ENCODE results near the gene DOCK3.

The DOCK3 gene

GRCh38 chr3:51333021-51333420 is 658.3 kb downstream of the DOCK3 start:
- Histone ChIP-seq H3K36me3 (replicated peaks; ENCODE audit: low read depth, low read length) (no peaks in the 10 kb centered on the region), H4K20me1 (ENCODE audit: insufficient read depth, low read length) (no peaks in the 10 kb centered on the region), H3K4me3 (ENCODE audit: low read length) (no peak overlapping the region), H3K9ac (ENCODE audit: low read length) (no peak overlapping the region), H3K9me3 (ENCODE audit: insufficient read depth, low read length) (no peaks in the 10 kb centered on the region), H3K27ac (ENCODE audit: low read length) (no peak overlapping the region), H3K4me2 (ENCODE audit: low read length) (no peak overlapping the region), H3K79me2 (ENCODE audit: low read length) (no peaks in the 10 kb centered on the region), H3K27me3 (ENCODE audit: low read depth, low read length) (no peaks in the 10 kb centered on the region), H3K4me1 (ENCODE audit: low read length) (no peaks in the 10 kb centered on the region), H2AFZ (ENCODE audit: low read depth, low read length) (no peak overlapping the region)
- TF ChIP-seq EZH2phosphoT487 (IDR thresholded peaks at IDR 0.05; ENCODE audit: low read depth) (no peak), CTCF (IDR thresholded peaks at IDR 0.05; ENCODE audit: low read depth, low read length) (no peak)

DNA sequence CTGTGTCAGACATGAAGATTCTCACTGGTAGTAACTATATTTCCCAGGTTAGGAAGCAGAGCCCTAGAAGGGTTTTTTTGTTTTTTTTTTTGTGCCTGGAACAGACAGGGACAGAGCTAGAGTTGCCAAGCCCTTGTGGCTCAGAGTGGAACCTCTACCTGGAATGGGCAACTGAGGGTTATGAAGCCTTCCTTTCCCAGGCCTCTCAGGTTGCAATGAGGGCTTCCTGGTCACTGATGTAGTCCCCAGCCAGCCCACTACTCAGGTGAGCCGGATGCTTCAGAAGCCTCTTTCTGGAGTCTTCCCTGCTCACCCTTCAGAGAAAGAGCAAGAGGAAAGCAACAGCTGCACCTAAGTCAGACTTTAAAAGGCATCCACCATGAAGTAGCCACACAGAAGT is 661.5 kb downstream of the DOCK3 start:
- Histone ChIP-seq H3K9ac (ENCODE audit: low read length) (no peak overlapping the region), H3K4me1 (ENCODE audit: low read length) (no peaks in the 10 kb centered on the region), H3K4me3 (ENCODE audit: low read length) (no peak overlapping the region), H3K79me2 (ENCODE audit: low read length) (no peaks in the 10 kb centered on the region), H2AFZ (ENCODE audit: low read depth, low read length) (no peak overlapping the region), H3K27me3 (ENCODE audit: low read depth, low read length) (no peaks in the 10 kb centered on the region), H3K4me2 (ENCODE audit: low read length) (no peak overlapping the region), H3K9me3 (ENCODE audit: insufficient read depth, low read length) (no peaks in the 10 kb centered on the region), H3K36me3 (replicated peaks; ENCODE audit: low read depth, low read length) (no peaks in the 10 kb centered on the region), H4K20me1 (ENCODE audit: insufficient read depth, low read length) (no peaks in the 10 kb centered on the region), H3K27ac (ENCODE audit: low read length) (no peak overlapping the region)
- no peak for TF ChIP-seq CTCF (IDR thresholded peaks at IDR 0.05; ENCODE audit: low read depth, low read length)

GRCh38 chr3:51337666-51338065 is 662.9 kb downstream of the DOCK3 start:
- Histone ChIP-seq H3K79me2 (ENCODE audit: low read length) (no peaks in the 10 kb centered on the region), H2AFZ (ENCODE audit: low read depth, low read length) (no peak overlapping the region), H3K27ac (ENCODE audit: low read length) (no peak overlapping the region), H3K9ac (ENCODE audit: low read length) (no peak overlapping the region), H3K36me3 (replicated peaks; ENCODE audit: low read depth, low read length) (no peaks in the 10 kb centered on the region), H3K27me3 (ENCODE audit: low read depth, low read length) (no peaks in the 10 kb centered on the region), H3K9me3 (ENCODE audit: insufficient read depth, low read length) (no peaks in the 10 kb centered on the region), H3K4me3 (ENCODE audit: low read length) (no peak overlapping the region), H3K4me2 (ENCODE audit: low read length) (no peak overlapping the region), H3K4me1 (ENCODE audit: low read length) (no peaks in the 10 kb centered on the region), H4K20me1 (ENCODE audit: insufficient read depth, low read length) (no peaks in the 10 kb centered on the region)
- no peak for TF ChIP-seq CTCF (IDR thresholded peaks at IDR 0.05; ENCODE audit: low read depth, low read length)
- TF ChIP-seq EZH2phosphoT487 (IDR thresholded peaks at IDR 0.05; ENCODE audit: low read depth): no peak

- no peaks in the 10 kb centered on the region for H3K36me3 ChIP-seq (replicated peaks; ENCODE audit: low read depth, low read length)
- no peak overlapping the region for H3K4me3 ChIP-seq (ENCODE audit: low read length)
- H3K27ac ChIP-seq (ENCODE audit: low read length): no peak overlapping the region
- H2AFZ ChIP-seq (ENCODE audit: low read depth, low read length): no peak overlapping the region
- H3K9me3 ChIP-seq (ENCODE audit: insufficient read depth, low read length): no peaks in the 10 kb centered on the region
- H4K20me1 ChIP-seq (ENCODE audit: insufficient read depth, low read length): no peaks in the 10 kb centered on the region
- TF ChIP-seq EZH2phosphoT487 (IDR thresholded peaks at IDR 0.05; ENCODE audit: low read depth) (no peak), CTCF (IDR thresholded peaks at IDR 0.05; ENCODE audit: low read depth, low read length) (no peak)
- no peaks in the 10 kb centered on the region for H3K27me3 ChIP-seq (ENCODE audit: low read depth, low read length)
- H3K4me1 ChIP-seq (ENCODE audit: low read length): no peaks in the 10 kb centered on the region
- no peak overlapping the region for H3K9ac ChIP-seq (ENCODE audit: low read length)
- no peak overlapping the region for H3K4me2 ChIP-seq (ENCODE audit: low read length)
- no peaks in the 10 kb centered on the region for H3K79me2 ChIP-seq (ENCODE audit: low read length)
Measured at GRCh38 chr3:51338632-51339031, 663.9 kb downstream of the DOCK3 start.
